DMS153 (cell line): ENCODE results near the gene HUS1.
A peak's percentile ranks its signal among the peaks of the same experiment; 100 is the strongest.

Experiments used
- DNase-seq: peaks from one replicate; lab custom pipeline; 2025; lab: John Stamatoyannopoulos, UW

Gene HUS1

GRCh38 chr7:47979832-47980181 lies 392 bp upstream of the HUS1 start:
- DNase-seq: no peak

- DNase-seq: no peak
Observed at GRCh38 chr7:47978790-47979144, 648 bp downstream of the HUS1 start.

- DNase-seq: no peak
Observed at GRCh38 chr7:47973739-47974138, 5.7 kb downstream of the HUS1 start.

DNA sequence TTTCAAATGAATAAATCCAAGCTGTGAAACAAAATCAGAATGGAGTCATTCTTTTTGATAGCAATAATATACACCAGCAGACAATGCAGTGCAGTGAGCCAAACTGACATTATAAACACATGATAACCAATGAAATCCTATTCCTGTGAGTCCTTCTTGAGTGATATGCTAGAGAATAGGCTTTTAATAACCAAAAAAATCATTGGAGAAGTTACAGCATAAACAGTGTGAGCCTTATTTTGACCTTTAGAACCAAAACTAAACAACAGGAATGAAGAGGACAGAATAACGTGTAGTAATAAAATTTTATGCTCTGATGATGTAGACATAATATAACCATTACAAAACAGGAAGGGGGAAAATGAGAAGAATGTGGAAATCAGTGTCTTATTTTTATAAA lies 8.7 kb downstream of the HUS1 start:
- no peak for DNase-seq

- peak; percentile 41 for DNase-seq
Observed at GRCh38 chr7:47968847-47969774, 10.3 kb downstream of the HUS1 start.

- DNase-seq: no peak
Observed at GRCh38 chr7:47967708-47968107, 11.7 kb downstream of the HUS1 start.

DNA sequence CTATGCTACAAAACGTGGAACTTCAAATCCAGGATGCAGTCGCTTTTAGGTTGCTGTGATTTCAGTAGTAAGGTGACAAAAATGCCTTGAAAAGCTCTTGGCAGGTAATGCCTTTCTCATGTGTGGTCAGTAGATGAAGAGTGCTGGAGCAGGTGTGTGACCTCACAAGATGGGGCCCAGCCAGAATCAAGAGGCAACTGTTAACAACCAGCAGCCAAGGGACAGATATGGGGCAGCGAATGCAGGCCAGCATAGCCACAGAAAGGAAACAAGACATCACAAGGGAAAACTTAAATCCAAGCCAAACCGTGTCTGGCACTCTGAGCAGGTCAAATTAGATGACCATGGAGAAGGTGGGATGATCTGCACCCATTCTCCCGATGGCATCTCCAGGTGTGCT lies 12.3 kb downstream of the HUS1 start:
- DNase-seq: no peak

DNA sequence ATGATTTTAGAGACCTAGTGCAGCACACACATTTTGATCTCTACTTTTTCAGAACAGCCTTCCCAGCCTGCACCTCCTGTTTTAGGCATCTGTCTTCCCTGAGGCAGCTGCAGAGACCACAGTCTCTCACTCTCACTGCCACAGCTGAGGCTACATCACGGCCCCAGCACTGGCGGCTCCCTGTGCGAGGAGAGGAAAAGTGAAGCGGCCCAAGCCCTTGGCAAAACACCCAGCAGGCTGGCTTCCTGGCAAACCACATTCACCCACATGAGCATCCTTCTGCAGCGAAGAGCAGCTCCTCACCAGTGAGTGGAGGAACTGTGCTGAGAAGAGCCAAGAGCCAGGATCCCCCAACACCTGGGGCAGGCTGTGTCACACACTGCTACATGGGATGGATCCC lies 14.0 kb downstream of the HUS1 start:
- DNase-seq: no peak

DNA sequence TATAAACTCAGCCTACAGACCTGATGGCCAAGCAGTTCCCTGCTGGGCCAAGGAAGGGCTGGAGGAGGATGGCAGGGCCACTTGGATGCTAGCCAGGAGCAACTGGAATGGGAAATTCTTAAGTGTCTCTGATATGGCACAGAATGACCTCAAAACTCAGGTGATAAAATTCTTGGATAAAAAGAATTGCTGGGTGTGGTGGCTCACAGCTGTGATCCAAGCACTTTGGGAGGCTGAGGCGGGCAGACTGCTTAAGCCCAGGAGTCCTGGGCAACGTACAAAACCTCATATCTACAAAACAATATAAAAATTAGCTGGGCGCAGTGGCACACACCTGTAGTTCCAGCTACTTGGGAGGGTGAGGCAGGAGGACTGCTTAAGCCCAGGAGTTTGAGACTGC lies 17.2 kb downstream of the HUS1 start:
- no peak for DNase-seq

DNA sequence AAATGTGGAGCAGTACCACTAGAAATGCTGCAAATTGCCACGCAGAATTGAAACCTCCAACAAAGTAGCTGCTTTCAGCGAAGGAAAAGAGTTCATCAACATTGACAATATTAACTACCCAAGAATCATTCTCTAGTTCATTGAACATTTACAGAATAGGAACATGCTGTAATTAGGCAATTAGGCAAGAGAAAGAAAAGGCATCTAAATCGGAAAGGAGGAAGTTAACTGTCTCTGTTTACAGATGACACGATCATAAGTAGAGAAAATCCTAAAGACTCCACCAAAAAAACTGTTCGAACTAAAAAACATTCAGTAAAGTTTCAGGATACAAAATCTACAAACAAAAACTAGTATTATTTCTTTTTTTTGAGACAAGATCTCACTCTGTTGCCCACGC lies 22.3 kb downstream of the HUS1 start:
- DNase-seq: no peak

DNA sequence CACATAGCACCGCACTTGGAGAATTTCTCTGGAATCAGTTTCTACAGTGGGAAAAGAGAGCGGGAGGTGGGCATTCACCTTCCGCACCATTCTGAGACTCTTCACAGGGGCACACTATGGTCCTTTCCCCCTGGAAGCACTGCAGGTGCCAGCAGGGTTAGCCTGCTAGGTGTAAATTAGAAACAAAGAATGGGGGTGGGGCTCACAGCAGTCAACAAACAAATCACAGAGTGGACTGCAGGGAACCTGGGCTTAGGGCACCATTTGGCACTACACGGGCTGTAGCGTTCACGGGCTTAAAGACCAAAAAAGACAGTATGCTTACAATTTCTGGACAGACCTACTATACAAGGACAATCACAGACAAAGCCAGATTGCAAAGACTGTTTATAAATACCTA lies 23.2 kb downstream of the HUS1 start:
- DNase-seq: no peak

- no peak for DNase-seq
Observed at GRCh38 chr7:47954231-47954911, 25.0 kb downstream of the HUS1 start.

- DNase-seq: no peak
Observed at GRCh38 chr7:47953822-47954221, 25.6 kb downstream of the HUS1 start.

DNA sequence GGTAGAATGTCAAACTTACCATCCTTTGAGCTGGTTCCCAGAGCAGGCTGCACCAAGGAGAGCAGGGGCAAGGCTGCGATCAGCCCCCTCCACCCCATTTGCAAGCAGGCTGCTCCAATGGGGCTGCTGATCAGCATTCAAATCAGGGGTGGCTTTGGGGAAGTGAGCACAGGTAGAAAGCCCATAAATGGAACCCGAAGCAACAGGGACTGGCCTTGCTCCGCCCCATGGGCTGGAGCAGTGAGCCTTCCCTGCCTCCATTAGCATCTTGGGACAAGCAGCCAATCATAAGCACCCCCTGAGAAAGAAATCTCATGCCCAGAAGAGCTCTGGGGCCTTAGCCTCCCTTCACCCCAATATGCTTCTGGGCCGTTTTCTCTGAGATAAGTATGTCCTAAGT lies 27.2 kb downstream of the HUS1 start:
- DNase-seq: no peak

GRCh38 chr7:47951374-47951773 lies 28.0 kb downstream of the HUS1 start:
- no peak for DNase-seq

DNA sequence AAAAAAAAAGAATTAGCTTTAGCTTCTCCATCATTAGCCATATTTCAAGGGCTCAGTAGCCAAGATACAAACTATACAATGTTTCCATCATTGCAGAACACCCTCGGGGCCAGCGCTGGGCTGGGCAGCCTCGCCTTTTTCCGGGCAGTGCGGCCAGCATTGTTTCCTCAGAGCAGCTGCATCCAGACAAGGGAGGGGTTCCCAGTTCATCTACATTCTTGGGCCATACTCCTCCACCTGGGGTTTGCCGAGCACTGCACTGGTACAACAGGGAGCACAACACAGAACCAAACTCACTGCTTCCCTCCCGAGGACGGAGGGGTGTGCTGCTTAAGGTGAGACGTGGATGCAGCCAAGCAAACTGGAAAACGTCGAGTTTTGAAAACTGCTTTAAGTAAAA lies 28.7 kb downstream of the HUS1 start:
- DNase-seq: no peak

- DNase-seq: no peak
Observed at GRCh38 chr7:47949703-47950102, 29.7 kb downstream of the HUS1 start.

- DNase-seq: no peak
Observed at GRCh38 chr7:47948141-47948790, 31.1 kb downstream of the HUS1 start, which contains the start of gene PKD1L1. Gene PKD1L1, minus strand, starts transcription at chr7:47948466. Its CDS starts 26 bp downstream, at chr7:47948440.

GRCh38 chr7:47947355-47947749 lies 32.1 kb downstream of the HUS1 start:
- no peak for DNase-seq

- DNase-seq: no peak
Observed at GRCh38 chr7:47946581-47947354, 32.6 kb downstream of the HUS1 start.

DNA sequence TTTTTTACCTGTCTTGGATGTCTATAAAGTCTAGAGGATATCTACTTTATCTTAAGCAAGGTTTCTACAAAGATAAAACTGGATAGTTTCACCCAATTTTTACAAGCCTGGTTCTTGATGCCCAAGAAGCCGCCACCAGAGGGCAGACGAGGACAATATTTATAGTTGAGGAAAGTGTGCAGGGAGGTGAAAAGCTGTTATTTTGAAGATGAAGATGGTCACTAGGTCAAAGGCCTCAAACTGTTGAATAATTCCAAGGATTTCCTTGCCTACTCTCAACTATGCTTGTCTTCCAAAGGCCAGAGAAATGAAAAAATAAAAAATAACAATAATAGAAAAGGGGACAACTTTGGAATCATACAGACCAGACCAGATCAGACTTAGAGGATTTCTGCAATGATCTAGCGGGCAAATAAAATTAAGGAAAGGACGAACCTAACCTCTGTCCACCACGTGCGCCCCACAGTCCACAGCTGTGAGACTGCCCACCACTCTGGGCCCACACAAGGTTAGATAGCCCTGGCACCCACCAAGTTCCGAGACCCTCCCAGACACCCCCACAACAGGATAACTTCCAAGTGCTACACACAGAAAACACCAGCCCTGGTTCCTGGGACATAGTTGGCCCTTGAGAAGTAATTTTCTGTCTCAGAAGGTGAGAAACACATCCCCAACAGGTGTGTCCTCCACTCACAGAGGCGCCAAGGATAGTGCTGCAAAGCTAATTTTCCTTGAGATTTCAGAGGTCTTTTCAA lies 34.0 kb downstream of the HUS1 start:
- DNase-seq: peak; percentile 17
